Mammary epithelial cell (primary cell): ENCODE data around the gene ZNF444.

Experiments used
- CTCF ChIP-seq, 2 donors: IDR thresholded peaks in 1 of 2; conservative IDR thresholded peaks in 1 of 2; 2 replicates each; pipeline ENCODE4 v1.5.1; 2011 to 2012; ENCODE audit warnings: inconsistent platforms in 2 of 2, low read length in 2 of 2, mild to moderate bottlenecking in 2 of 2, control low read depth in 1 of 2, low read depth in 1 of 2; ENCODE audit not compliant: insufficient read depth in 1 of 2; ENCODE audit errors: extremely low read depth in 1 of 2
- EZH2 ChIP-seq: IDR thresholded peaks from 2 replicates; pipeline ENCODE4 v1.6.1; 2012; ENCODE audit warnings: low read length, inconsistent platforms, borderline replicate concordance

GRCh38 chr19:56112313-56112709 is 28.8 kb upstream of the ZNF444 start:
- TF ChIP-seq CTCF (conservative IDR thresholded peaks at IDR 0.05 in 1 of 2, IDR thresholded peaks at IDR 0.05 in 1 of 2; ENCODE audit: extremely low read depth in 1 of 2, insufficient read depth in 1 of 2, low read depth in 1 of 2, low read length in 2 of 2) (no peak), EZH2 (no peak)
